ENCODE measurements around the gene TOR2A. TPM values are rescaled to one million over a fixed set of nuclear protein-coding genes. Genes with fewer than 3 reads are reported as not detected.

TOR2A gene
- total RNA-seq, 4 donors from 2014 or later: 31.4 to 126 (median 48.1) TPM

GRCh38 chr9:127723013-127723412 is 12.1 kb downstream of the TOR2A start:
- Histone ChIP-seq H3K9me3 (no peaks in the 10 kb centered on the region), H3K4me3 (no peak overlapping the region), H3K36me3 (no peaks in the 10 kb centered on the region), H3K4me1 (peaks cover 0 to 23% (median 12%) of the 10 kb centered on the region in 4 donors), H3K27me3 (no peaks in the 10 kb centered on the region), H3K27ac (no peak overlapping the region)
- no peak for TF ChIP-seq EP300 (IDR thresholded peaks at IDR 0.05; ENCODE audit: low read depth)
- no peak for TF ChIP-seq CTCF (IDR thresholded peaks at IDR 0.05)
- TF ChIP-seq POLR2AphosphoS5 (IDR thresholded peaks at IDR 0.05): no peak
- in situ Hi-C loops (cut with MboI; ENCODE audit: low pct_ligation_motif_present in 1 of 4, low pct_unique_long_range_greater_than_20kb in 1 of 4, low sequenced_read_pairs in 3 of 4): no loop called here
- 85% methylated on average over 13 of the region's 13 CpGs; no CpG with 5 or more reads in 1 of the 2 donors for WGBS, 2 donors (ENCODE audit: low coverage in 1 of 2)
- intact Hi-C loops (cut with DNase I; ENCODE audit: low total_unique reads): no loop called here
- DNase-seq: no peak

GRCh38 chr9:127722055-127722745 is 12.9 kb downstream of the TOR2A start:
- DNase-seq: no peak
- Histone ChIP-seq H3K27ac (peak overlapping the region in 1 of 4 donors; percentile 15), H3K9me3 (no peaks in the 10 kb centered on the region), H3K36me3 (no peaks in the 10 kb centered on the region), H3K4me3 (no peak overlapping the region), H3K27me3 (no peaks in the 10 kb centered on the region), H3K4me1 (peaks cover 0 to 23% (median 12%) of the 10 kb centered on the region in 4 donors)
- WGBS, 2 donors (ENCODE audit: low coverage in 1 of 2): 60% methylated on average over 12 of the region's 12 CpGs; no CpG with 5 or more reads in 1 of the 2 donors
- intact Hi-C loops (cut with DNase I; ENCODE audit: low total_unique reads): no loop called here
- in situ Hi-C loops (cut with MboI; ENCODE audit: low pct_ligation_motif_present in 1 of 4, low pct_unique_long_range_greater_than_20kb in 1 of 4, low sequenced_read_pairs in 3 of 4): no loop called here
- TF ChIP-seq CTCF (IDR thresholded peaks at IDR 0.05) (no peak), EP300 (IDR thresholded peaks at IDR 0.05; ENCODE audit: low read depth) (no peak), POLR2A (IDR thresholded peaks at IDR 0.05) (no peak), POLR2AphosphoS5 (IDR thresholded peaks at IDR 0.05) (no peak)

- in situ Hi-C loops (cut with MboI; ENCODE audit: low pct_ligation_motif_present in 1 of 4, low pct_unique_long_range_greater_than_20kb in 1 of 4, low sequenced_read_pairs in 3 of 4): no loop called here
- intact Hi-C loops (cut with DNase I; ENCODE audit: low total_unique reads): no loop called here
- DNase-seq: peak; percentile 67
Measured at GRCh38 chr9:127721391-127721821, 13.7 kb downstream of the TOR2A start.

GRCh38 chr9:127720865-127721227 is 14.2 kb downstream of the TOR2A start:
- Histone ChIP-seq H3K4me1 (peaks cover 0 to 28% (median 18%) of the 10 kb centered on the region in 4 donors), H3K36me3 (no peaks in the 10 kb centered on the region), H3K4me3 (no peak overlapping the region), H3K27me3 (no peaks in the 10 kb centered on the region), H3K27ac (no peak overlapping the region), H3K9me3 (no peaks in the 10 kb centered on the region)
- in situ Hi-C loops (cut with MboI; ENCODE audit: low pct_ligation_motif_present in 1 of 4, low pct_unique_long_range_greater_than_20kb in 1 of 4, low sequenced_read_pairs in 3 of 4): no loop called here
- intact Hi-C loops (cut with DNase I; ENCODE audit: low total_unique reads): no loop called here
- no peak for DNase-seq
- no peak for TF ChIP-seq EP300 (IDR thresholded peaks at IDR 0.05; ENCODE audit: low read depth)
- no peak for TF ChIP-seq POLR2A (IDR thresholded peaks at IDR 0.05)
- TF ChIP-seq CTCF (IDR thresholded peaks at IDR 0.05): no peak
- TF ChIP-seq POLR2AphosphoS5 (IDR thresholded peaks at IDR 0.05): no peak

More at GRCh38 chr9:127721391-127721821, 13.7 kb downstream of the TOR2A start:
- H3K36me3 ChIP-seq: no peaks in the 10 kb centered on the region
- H3K9me3 ChIP-seq: no peaks in the 10 kb centered on the region
- H3K4me1 ChIP-seq: peaks cover 0 to 23% (median 13%) of the 10 kb centered on the region in 4 donors
- 32% methylated on average over 11 of the region's 11 CpGs; no CpG with 5 or more reads in 1 of the 2 donors for WGBS, 2 donors (ENCODE audit: low coverage in 1 of 2)
- no peak overlapping the region for H3K4me3 ChIP-seq
- H3K27ac ChIP-seq: peak overlapping the region in 1 of 4 donors; percentile 15
- TF ChIP-seq POLR2A (IDR thresholded peaks at IDR 0.05): no peak
- H3K27me3 ChIP-seq: no peaks in the 10 kb centered on the region
